ENCODE measurements around the gene SUN3.

GRCh38 chr7:47948141-47948790 lies 80.6 kb downstream of the SUN3 start, which contains the start of gene PKD1L1:
- TF ChIP-seq NFYB (CRISPR knock-in tag; IDR thresholded peaks at IDR 0.05) (no peak), HNF4G (IDR thresholded peaks at IDR 0.05; ENCODE audit: borderline replicate concordance, low read depth, low read length) (no peak), HNF4G (CRISPR knock-in tag; IDR thresholded peaks at IDR 0.05; ENCODE audit: borderline replicate concordance, low read depth) (no peak), CTCF (CRISPR knock-in tag; IDR thresholded peaks at IDR 0.05) (no peak), ZNF549 (CRISPR knock-in tag; IDR thresholded peaks at IDR 0.05) (no peak), ZNF75D (CRISPR knock-in tag; IDR thresholded peaks at IDR 0.05; ENCODE audit: borderline replicate concordance) (no peak), CREB1 (IDR thresholded peaks at IDR 0.05) (no peak), CREB1 (CRISPR knock-in tag; IDR thresholded peaks at IDR 0.05) (no peak), HDAC2 (CRISPR knock-in tag; IDR thresholded peaks at IDR 0.05) (no peak)

Data from HepG2 (cell line).